GM12801 (cell line): ENCODE measurements around the gene XPO4.

Experiments
- CTCF ChIP-seq: IDR thresholded peaks from one replicate; pipeline ENCODE4 v1.5.1; 2011; ENCODE audit warnings: control low read depth; ENCODE audit not compliant: insufficient read length; ENCODE audit errors: extremely low read depth

XPO4 gene

GRCh38 chr13:20772401-20773131 lies 130.0 kb downstream of the XPO4 start:
- no peak for TF ChIP-seq CTCF

GRCh38 chr13:20769834-20770233 lies 132.7 kb downstream of the XPO4 start:
- no peak for TF ChIP-seq CTCF

GRCh38 chr13:20769091-20769490 lies 133.5 kb downstream of the XPO4 start:
- TF ChIP-seq CTCF = no peak

GRCh38 chr13:20767309-20767943 lies 135.1 kb downstream of the XPO4 start:
- TF ChIP-seq CTCF = no peak

GRCh38 chr13:20760872-20761271 lies 141.7 kb downstream of the XPO4 start:
- TF ChIP-seq CTCF = no peak

GRCh38 chr13:20754009-20754408 lies 148.5 kb downstream of the XPO4 start:
- TF ChIP-seq CTCF = no peak

- TF ChIP-seq CTCF = no peak
Observed at GRCh38 chr13:20749377-20749776, 153.2 kb downstream of the XPO4 start.
